ENCODE data around the gene CNOT6.
"Not testable (repeated sequence)": the region's sequence is repeated elsewhere in the genome, so short reads cannot be mapped to it uniquely, and the experiment has no call there.

The CNOT6 gene

DNA sequence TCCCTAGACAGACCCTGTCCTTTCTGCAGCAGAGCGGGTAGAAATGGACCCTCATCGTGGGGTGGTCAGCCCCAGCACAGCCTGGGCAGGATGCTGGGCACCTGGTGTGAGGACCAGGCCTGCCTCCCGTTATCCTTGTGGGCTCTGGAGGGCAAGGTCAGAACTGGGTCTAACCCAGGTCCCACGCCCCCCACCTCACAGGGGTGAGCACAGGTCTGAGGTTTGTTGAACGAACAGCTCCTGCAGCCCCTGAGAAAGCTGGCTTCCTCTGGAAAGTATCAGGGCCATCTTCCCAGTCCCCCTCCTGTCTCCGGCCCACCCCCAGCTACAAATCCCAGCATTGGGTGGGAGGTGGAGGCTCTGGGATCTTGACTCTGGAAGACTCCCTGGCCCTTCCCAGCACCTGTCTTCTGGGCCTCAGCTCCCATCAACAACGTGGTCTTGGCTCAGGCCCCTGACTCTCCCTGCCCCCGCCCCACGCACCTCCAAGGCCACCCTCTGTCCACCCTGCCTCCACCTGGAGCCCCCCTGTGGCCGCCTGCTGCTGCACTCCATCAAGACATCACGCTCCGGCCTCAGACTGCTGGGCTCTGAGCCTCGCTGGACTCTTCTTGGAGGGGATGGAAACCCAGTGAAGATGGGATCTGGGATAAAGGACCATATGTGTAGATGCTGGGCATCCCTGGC, 30.1 kb upstream of the CNOT6 start:
- no peaks in the 10 kb centered on the region for H3K4me1 ChIP-seq (ENCODE audit: insufficient read depth, low read length)
- ATAC-seq (ENCODE audit: insufficient read depth, low read depth) (no peak), DNase-seq (no peak)
- H3K4me2 ChIP-seq (ENCODE audit: insufficient read depth, low read length), result no peak overlapping the region
- H3K4me3 ChIP-seq (ENCODE audit: low read depth in 1 of 2, low read length in 2 of 2), result no peak overlapping the region
- no peak overlapping the region for H3K27ac ChIP-seq (ENCODE audit: low read length)
- no peak overlapping the region for H3K9ac ChIP-seq (ENCODE audit: low read depth, low read length)
- no peaks in the 10 kb centered on the region for H4K20me1 ChIP-seq (ENCODE audit: insufficient read depth, low read length)
- H2AFZ ChIP-seq (ENCODE audit: low read depth, low read length), result no peak overlapping the region
- no peaks in the 10 kb centered on the region for H3K27me3 ChIP-seq (ENCODE audit: insufficient read depth, low read length, poor library complexity)
- no peaks in the 10 kb centered on the region for H3K9me3 ChIP-seq (ENCODE audit: insufficient read depth, low read length, severe bottlenecking)
- H3K36me3 ChIP-seq (ENCODE audit: insufficient read depth, low read length), result no peaks in the 10 kb centered on the region
- TF ChIP-seq, protein P1, sequence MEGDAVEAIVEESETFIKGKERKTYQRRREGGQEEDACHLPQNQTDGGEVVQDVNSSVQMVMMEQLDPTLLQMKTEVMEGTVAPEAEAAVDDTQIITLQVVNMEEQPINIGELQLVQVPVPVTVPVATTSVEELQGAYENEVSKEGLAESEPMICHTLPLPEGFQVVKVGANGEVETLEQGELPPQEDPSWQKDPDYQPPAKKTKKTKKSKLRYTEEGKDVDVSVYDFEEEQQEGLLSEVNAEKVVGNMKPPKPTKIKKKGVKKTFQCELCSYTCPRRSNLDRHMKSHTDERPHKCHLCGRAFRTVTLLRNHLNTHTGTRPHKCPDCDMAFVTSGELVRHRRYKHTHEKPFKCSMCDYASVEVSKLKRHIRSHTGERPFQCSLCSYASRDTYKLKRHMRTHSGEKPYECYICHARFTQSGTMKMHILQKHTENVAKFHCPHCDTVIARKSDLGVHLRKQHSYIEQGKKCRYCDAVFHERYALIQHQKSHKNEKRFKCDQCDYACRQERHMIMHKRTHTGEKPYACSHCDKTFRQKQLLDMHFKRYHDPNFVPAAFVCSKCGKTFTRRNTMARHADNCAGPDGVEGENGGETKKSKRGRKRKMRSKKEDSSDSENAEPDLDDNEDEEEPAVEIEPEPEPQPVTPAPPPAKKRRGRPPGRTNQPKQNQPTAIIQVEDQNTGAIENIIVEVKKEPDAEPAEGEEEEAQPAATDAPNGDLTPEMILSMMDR (IDR thresholded peaks at IDR 0.05; ENCODE audit: borderline replicate concordance, extremely low read depth, low read length, poor library complexity, severe bottlenecking), result no peak
- TF ChIP-seq EZH2 (IDR thresholded peaks at IDR 0.05; ENCODE audit: borderline replicate concordance, low read depth, low read length, severe bottlenecking), result no peak
- no peaks in the 10 kb centered on the region for H3K79me2 ChIP-seq (ENCODE audit: insufficient read depth, low read length)

DNA sequence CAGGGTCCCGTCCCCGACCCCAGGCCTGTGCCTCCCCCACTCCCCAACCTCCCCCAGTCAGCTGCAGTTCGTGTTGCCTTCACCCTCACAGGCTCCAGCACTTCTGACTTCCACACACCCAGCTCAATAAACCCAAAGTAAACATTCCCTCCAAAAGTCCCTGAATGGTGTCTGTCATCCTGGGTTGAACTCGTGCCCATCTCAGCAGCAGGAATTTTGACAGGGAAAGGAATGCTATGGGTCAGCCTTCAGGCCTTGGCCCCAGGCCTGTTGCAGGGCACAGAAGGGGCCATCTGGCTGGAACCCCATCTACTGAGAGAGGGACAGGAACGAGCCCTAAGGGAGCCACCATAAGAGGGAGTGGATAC, 29.6 kb upstream of the CNOT6 start:
- no peak for ATAC-seq (ENCODE audit: insufficient read depth, low read depth)
- Histone ChIP-seq H3K4me2 (ENCODE audit: insufficient read depth, low read length) (no peak overlapping the region), H3K4me3 (ENCODE audit: low read depth in 1 of 2, low read length in 2 of 2) (no peak overlapping the region), H4K20me1 (ENCODE audit: insufficient read depth, low read length) (no peaks in the 10 kb centered on the region), H2AFZ (ENCODE audit: low read depth, low read length) (no peak overlapping the region), H3K9ac (ENCODE audit: low read depth, low read length) (no peak overlapping the region), H3K9me3 (ENCODE audit: insufficient read depth, low read length, severe bottlenecking) (no peaks in the 10 kb centered on the region), H3K27me3 (ENCODE audit: insufficient read depth, low read length, poor library complexity) (no peaks in the 10 kb centered on the region), H3K27ac (ENCODE audit: low read length) (no peak overlapping the region), H3K79me2 (ENCODE audit: insufficient read depth, low read length) (no peaks in the 10 kb centered on the region), H3K36me3 (ENCODE audit: insufficient read depth, low read length) (no peaks in the 10 kb centered on the region), H3K4me1 (ENCODE audit: insufficient read depth, low read length) (no peaks in the 10 kb centered on the region)
- TF ChIP-seq, protein P1 (IDR thresholded peaks at IDR 0.05; ENCODE audit: borderline replicate concordance, extremely low read depth, low read length, poor library complexity, severe bottlenecking), result no peak
- TF ChIP-seq EZH2 (IDR thresholded peaks at IDR 0.05; ENCODE audit: borderline replicate concordance, low read depth, low read length, severe bottlenecking), result no peak
- no peak for DNase-seq

DNA sequence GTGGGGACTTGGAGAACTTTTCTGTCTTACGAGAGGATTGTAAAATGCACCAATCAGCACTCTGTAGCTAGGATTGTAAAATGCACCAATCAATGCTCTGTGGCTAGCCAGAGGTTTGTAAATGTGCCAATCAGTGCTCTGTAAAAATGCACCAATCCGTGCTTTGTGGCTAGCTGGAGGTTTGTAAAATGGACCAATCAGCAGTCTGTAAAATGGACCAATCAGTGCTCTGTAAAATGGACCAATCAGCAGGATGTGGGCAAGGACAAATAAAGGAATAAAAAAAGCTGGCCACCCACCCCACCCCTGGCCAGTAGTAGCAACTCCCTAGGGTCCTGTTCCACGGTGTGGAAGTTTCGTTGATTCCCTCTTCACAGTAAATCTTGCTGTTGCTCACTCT, 29.1 kb upstream of the CNOT6 start:
- not testable (repeated sequence) for H2AFZ ChIP-seq (ENCODE audit: low read depth, low read length); H3K9ac ChIP-seq (ENCODE audit: low read depth, low read length); H3K4me2 ChIP-seq (ENCODE audit: insufficient read depth, low read length); H3K4me1 ChIP-seq (ENCODE audit: insufficient read depth, low read length); DNase-seq; H4K20me1 ChIP-seq (ENCODE audit: insufficient read depth, low read length); H3K36me3 ChIP-seq (ENCODE audit: insufficient read depth, low read length); H3K27ac ChIP-seq (ENCODE audit: low read length); ATAC-seq (ENCODE audit: insufficient read depth, low read depth); H3K79me2 ChIP-seq (ENCODE audit: insufficient read depth, low read length); H3K4me3 ChIP-seq (ENCODE audit: low read depth in 1 of 2, low read length in 2 of 2); H3K27me3 ChIP-seq (ENCODE audit: insufficient read depth, low read length, poor library complexity); H3K9me3 ChIP-seq (ENCODE audit: insufficient read depth, low read length, severe bottlenecking)

DNA sequence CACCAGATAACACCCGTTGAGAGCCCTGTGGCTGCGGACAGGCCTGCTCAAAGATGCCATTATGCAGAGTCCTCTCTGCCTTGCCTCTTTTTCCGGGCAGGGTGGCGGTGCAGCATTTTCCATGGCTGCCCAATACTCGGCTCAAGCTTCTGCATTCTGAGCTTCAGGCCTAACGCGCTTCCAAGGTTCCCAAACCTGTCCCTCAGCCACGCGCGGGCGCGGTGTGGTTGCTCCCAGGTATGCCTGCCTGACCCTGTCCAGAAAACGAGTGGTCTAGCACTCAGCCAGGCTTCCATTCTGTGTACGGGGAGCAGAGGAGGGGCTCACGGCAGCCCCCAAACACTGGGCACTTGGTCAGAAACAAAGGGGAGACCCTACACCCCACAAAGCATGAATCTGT, 27.9 kb upstream of the CNOT6 start:
- H4K20me1 ChIP-seq (ENCODE audit: insufficient read depth, low read length), result 0 out of 2 replicates have a peak, but pooled peaks cover 6% of the 10 kb centered on the region
- H3K27ac ChIP-seq (ENCODE audit: low read length), result no peak overlapping the region
- no peaks in the 10 kb centered on the region for H3K9me3 ChIP-seq (ENCODE audit: insufficient read depth, low read length, severe bottlenecking)
- TF ChIP-seq, protein P1 (IDR thresholded peaks at IDR 0.05; ENCODE audit: borderline replicate concordance, extremely low read depth, low read length, poor library complexity, severe bottlenecking), result no peak
- no peak for TF ChIP-seq EZH2 (IDR thresholded peaks at IDR 0.05; ENCODE audit: borderline replicate concordance, low read depth, low read length, severe bottlenecking)
- no peaks in the 10 kb centered on the region for H3K79me2 ChIP-seq (ENCODE audit: insufficient read depth, low read length)
- DNase-seq, result no peak
- H3K4me3 ChIP-seq (ENCODE audit: low read depth in 1 of 2, low read length in 2 of 2), result no peak overlapping the region
- no peaks in the 10 kb centered on the region for H3K36me3 ChIP-seq (ENCODE audit: insufficient read depth, low read length)
- no peak overlapping the region for H2AFZ ChIP-seq (ENCODE audit: low read depth, low read length)
- no peak overlapping the region for H3K4me2 ChIP-seq (ENCODE audit: insufficient read depth, low read length)
- no peak for ATAC-seq (ENCODE audit: insufficient read depth, low read depth)
- no peaks in the 10 kb centered on the region for H3K4me1 ChIP-seq (ENCODE audit: insufficient read depth, low read length)
- no peak overlapping the region for H3K9ac ChIP-seq (ENCODE audit: low read depth, low read length)
- no peaks in the 10 kb centered on the region for H3K27me3 ChIP-seq (ENCODE audit: insufficient read depth, low read length, poor library complexity)
